Thymus (tissue), 11 donors: ENCODE results near the gene CCDC138. TPM values are rescaled to one million over a fixed set of nuclear protein-coding genes. Genes with fewer than 3 reads are reported as not detected.

Source experiments
- DNase-seq, 9 donors: peaks; one replicate each; pipeline ENCODE4 v3.0.0-alpha.2; 2013; ENCODE audit warnings: low spot score in 9 of 9, low read depth in 6 of 9, missing footprints in 1 of 9
- H3K27ac ChIP-seq, 2 donors: one replicate each; pipeline ENCODE4 v1.5.1; 2013; ENCODE audit warnings: control low read depth in 1 of 2, low read depth in 1 of 2, low read length in 1 of 2, mild to moderate bottlenecking in 1 of 2, moderate library complexity in 1 of 2
- H3K27me3 ChIP-seq, 2 donors: one replicate each; pipeline ENCODE4 v1.5.1; 2013; ENCODE audit warnings: low read length in 1 of 2; ENCODE audit not compliant: control insufficient read depth in 2 of 2, insufficient read depth in 1 of 2
- H3K36me3 ChIP-seq, 2 donors: one replicate each; pipeline ENCODE4 v1.5.1; 2013; ENCODE audit warnings: low read length in 1 of 2, mild to moderate bottlenecking in 1 of 2, moderate library complexity in 1 of 2; ENCODE audit not compliant: control insufficient read depth in 2 of 2, insufficient read depth in 2 of 2
- H3K4me1 ChIP-seq, 2 donors: one replicate each; pipeline ENCODE4 v1.5.1; 2013; ENCODE audit warnings: low read length in 2 of 2; ENCODE audit not compliant: control insufficient read depth in 2 of 2, insufficient read depth in 2 of 2
- H3K4me3 ChIP-seq, 2 donors: one replicate each; pipeline ENCODE4 v1.5.1; 2013; ENCODE audit warnings: low read length in 2 of 2, control low read depth in 1 of 2, mild to moderate bottlenecking in 1 of 2
- H3K9me3 ChIP-seq, 2 donors: one replicate each; pipeline ENCODE4 v1.5.1; 2013; ENCODE audit warnings: low read length in 1 of 2, mild to moderate bottlenecking in 1 of 2; ENCODE audit not compliant: control insufficient read depth in 2 of 2, insufficient read depth in 1 of 2
- WGBS: extraction: QIAGEN DNeasy Blood & Tissue Kit; methylation state at CpG from one replicate; pipeline ENCODE4 v1.1.7; 2013; 5-methylcytosine and 5-hydroxymethylcytosine counted together
- polyA plus RNA-seq: library from polyadenylated mRNA; stranded (reverse); fragments of 200-250 nt; gene quantifications from one replicate; pipeline ENCODE4 v1.2.3, GENCODE V29; 2013
- total RNA-seq: library from RNA; stranded (reverse); fragments of 120-200 nt; gene quantifications from one replicate; pipeline ENCODE4 v1.2.4, GENCODE V29; 2013
- donor health status: healthy.

CCDC138 gene
- total and polyA plus RNA-seq, 2 donors = 4.4 to 19.9 TPM

GRCh38 chr2:108820482-108820881 is 33.9 kb downstream of the CCDC138 start:
- Histone ChIP-seq H3K4me1 (no peaks in the 10 kb centered on the region), H3K27me3 (no peaks in the 10 kb centered on the region), H3K4me3 (no peak overlapping the region), H3K36me3 (peaks cover 24 to 41% of the 10 kb centered on the region in 2 donors), H3K9me3 (peaks cover 1 to 4% of the 10 kb centered on the region in 2 donors), H3K27ac (no peak overlapping the region)
- 98% methylated on average over 2 of the region's 2 CpGs for WGBS
- DNase-seq = no peak

- WGBS = 100% methylated on average over 1 of the region's 1 CpG
- H3K4me3 ChIP-seq = no peak overlapping the region
- H3K9me3 ChIP-seq = peaks cover 1 to 4% of the 10 kb centered on the region in 2 donors
- H3K27me3 ChIP-seq = no peaks in the 10 kb centered on the region
- H3K36me3 ChIP-seq = peaks cover 6 to 16% of the 10 kb centered on the region in 2 donors
- no peak for DNase-seq
- H3K27ac ChIP-seq = no peak overlapping the region
- no peaks in the 10 kb centered on the region for H3K4me1 ChIP-seq
Observed at GRCh38 chr2:108823286-108823685, 36.7 kb downstream of the CCDC138 start.

- Histone ChIP-seq H3K4me1 (no peaks in the 10 kb centered on the region), H3K4me3 (no peak overlapping the region), H3K27me3 (no peaks in the 10 kb centered on the region), H3K27ac (no peak overlapping the region), H3K9me3 (peaks cover 0 to 1% of the 10 kb centered on the region in 2 donors), H3K36me3 (peaks cover under 1 to 9% of the 10 kb centered on the region in 2 donors)
- WGBS = 97% methylated on average over 5 of the region's 5 CpGs
- no peak for DNase-seq
Observed at GRCh38 chr2:108824316-108825070, 37.9 kb downstream of the CCDC138 start.

GRCh38 chr2:108825254-108825653 is 38.7 kb downstream of the CCDC138 start:
- Histone ChIP-seq H3K27me3 (no peaks in the 10 kb centered on the region), H3K9me3 (no peaks in the 10 kb centered on the region), H3K4me1 (no peaks in the 10 kb centered on the region), H3K27ac (no peak overlapping the region), H3K36me3 (peaks cover 0 to 4% of the 10 kb centered on the region in 2 donors), H3K4me3 (no peak overlapping the region)
- WGBS = 73% methylated on average over 4 of the region's 4 CpGs
- DNase-seq = no peak

- Histone ChIP-seq H3K9me3 (no peaks in the 10 kb centered on the region), H3K4me1 (no peaks in the 10 kb centered on the region), H3K4me3 (no peak overlapping the region), H3K27me3 (no peaks in the 10 kb centered on the region), H3K27ac (no peak overlapping the region), H3K36me3 (no peaks in the 10 kb centered on the region)
- no peak for DNase-seq
- WGBS = 97% methylated on average over 3 of the region's 3 CpGs
Observed at GRCh38 chr2:108825736-108826135, 39.2 kb downstream of the CCDC138 start.

GRCh38 chr2:108829578-108830310 is 43.2 kb downstream of the CCDC138 start:
- H3K36me3 ChIP-seq = no peaks in the 10 kb centered on the region
- no peak overlapping the region for H3K4me3 ChIP-seq
- WGBS = 96% methylated on average over 4 of the region's 4 CpGs
- H3K27ac ChIP-seq = no peak overlapping the region
- DNase-seq = no peak
- no peaks in the 10 kb centered on the region for H3K9me3 ChIP-seq
- no peaks in the 10 kb centered on the region for H3K27me3 ChIP-seq
- H3K4me1 ChIP-seq = no peaks in the 10 kb centered on the region

- Histone ChIP-seq H3K27me3 (no peaks in the 10 kb centered on the region), H3K36me3 (no peaks in the 10 kb centered on the region), H3K4me1 (no peaks in the 10 kb centered on the region), H3K27ac (peak overlapping the region in 1 of 2 donors; percentile 44), H3K4me3 (no peak overlapping the region), H3K9me3 (no peaks in the 10 kb centered on the region)
- DNase-seq = peak in 1 of 9 donors; percentile 20
Observed at GRCh38 chr2:108833219-108833618, 46.6 kb downstream of the CCDC138 start.

GRCh38 chr2:108834620-108835019 is 48.0 kb downstream of the CCDC138 start:
- H3K27me3 ChIP-seq = no peaks in the 10 kb centered on the region
- no peaks in the 10 kb centered on the region for H3K4me1 ChIP-seq
- H3K36me3 ChIP-seq = no peaks in the 10 kb centered on the region
- H3K4me3 ChIP-seq = no peak overlapping the region
- no peaks in the 10 kb centered on the region for H3K9me3 ChIP-seq
- no peak for DNase-seq
- no peak overlapping the region for H3K27ac ChIP-seq
- 98% methylated on average over 3 of the region's 3 CpGs for WGBS

- no peak overlapping the region for H3K27ac ChIP-seq
- H3K36me3 ChIP-seq = no peaks in the 10 kb centered on the region
- no peak overlapping the region for H3K4me3 ChIP-seq
- 96% methylated on average over 1 of the region's 1 CpG for WGBS
- no peaks in the 10 kb centered on the region for H3K27me3 ChIP-seq
- no peaks in the 10 kb centered on the region for H3K9me3 ChIP-seq
- no peak for DNase-seq
- no peaks in the 10 kb centered on the region for H3K4me1 ChIP-seq
Observed at GRCh38 chr2:108835040-108835439, 48.5 kb downstream of the CCDC138 start.
